ENCODE data around the gene FBXO22.
"Not testable (repeated sequence)": the region's sequence is repeated elsewhere in the genome, so short reads cannot be mapped to it uniquely, and the experiment has no call there.

The FBXO22 gene

DNA sequence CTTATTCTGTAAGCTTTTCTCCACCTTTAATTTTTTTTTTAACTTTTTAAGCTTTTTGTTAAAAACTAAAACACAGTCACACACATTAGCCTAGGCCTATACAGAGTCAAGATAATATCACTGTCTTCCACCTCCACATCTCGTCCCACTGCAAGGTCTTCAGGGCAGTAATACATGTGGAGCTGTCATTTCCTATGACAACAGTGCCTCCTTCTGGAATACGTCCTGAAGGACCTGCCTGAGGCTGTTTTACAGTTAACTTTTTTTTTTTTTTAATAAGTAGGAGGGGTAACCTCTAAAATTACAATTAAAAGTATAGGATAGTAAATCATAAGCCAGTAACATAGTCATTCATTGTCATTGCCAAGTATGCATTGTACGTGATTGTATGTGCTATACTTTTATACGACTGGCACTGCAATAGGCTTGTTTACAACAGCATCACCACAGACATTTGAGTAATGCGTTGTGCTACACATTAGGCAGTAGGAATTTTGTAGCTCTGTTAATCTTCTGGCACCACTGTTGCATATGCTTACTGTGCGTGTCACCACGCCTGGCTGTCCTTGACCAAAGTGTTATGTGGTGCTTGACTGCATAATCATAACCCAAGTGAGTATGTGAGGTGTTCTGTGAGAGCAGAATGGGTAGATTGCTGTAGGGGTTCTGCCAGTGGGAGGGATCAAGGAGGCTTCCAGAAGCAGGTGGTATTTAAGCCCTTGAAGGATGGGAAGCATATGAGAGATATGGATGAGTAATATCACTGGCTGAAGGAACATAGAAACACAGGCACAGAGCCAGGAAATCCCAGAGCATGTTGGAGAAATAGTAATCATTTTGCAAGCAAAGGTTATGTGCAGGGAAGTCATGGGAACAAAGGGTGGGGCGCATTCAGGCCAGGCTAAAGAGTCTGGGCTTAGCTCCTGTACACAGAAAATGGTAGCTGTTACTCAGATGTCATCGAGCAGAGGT is 18.3 kb downstream of the FBXO22 start:
- DNase-seq: no peak

DNA sequence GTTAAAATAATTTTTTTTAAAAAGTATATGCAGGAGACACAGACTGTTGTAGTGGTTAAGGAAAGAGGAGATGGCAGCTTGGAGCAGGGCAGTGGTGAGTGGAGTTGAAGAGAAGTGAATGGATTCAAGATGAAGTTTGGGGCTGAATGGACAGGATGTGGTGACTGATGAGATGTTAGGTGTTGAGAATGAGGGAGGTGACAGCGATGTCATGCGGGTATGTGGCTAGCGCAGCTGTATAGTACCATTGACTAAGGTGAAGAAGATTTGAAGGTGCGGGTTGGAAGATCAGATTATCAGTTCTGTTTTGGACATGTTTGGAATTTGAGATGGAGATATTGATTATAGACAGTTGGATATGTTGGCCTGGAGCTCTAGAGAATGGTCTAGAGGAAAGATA is 20.1 kb downstream of the FBXO22 start:
- DNase-seq: no peak

DNA sequence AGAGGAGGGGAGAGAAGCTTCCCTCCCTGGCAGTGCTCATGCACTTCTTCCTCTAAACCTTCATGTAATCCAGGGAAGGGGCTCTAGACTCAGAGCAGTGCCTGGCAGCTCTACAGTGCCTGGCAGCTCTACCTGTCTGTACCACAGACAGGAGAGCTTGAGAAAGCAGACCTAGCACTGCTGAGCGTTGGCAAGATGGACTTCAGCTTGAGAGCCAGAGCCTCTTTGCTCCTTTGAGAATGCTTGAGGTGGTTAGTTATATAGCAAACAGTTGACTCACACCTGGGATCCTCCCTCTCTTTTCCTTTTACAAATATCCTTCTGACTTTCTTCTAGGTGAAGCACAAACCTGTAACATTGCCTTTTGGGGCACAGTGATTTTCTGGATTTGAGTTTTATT is 20.9 kb downstream of the FBXO22 start:
- DNase-seq: no peak

DNA sequence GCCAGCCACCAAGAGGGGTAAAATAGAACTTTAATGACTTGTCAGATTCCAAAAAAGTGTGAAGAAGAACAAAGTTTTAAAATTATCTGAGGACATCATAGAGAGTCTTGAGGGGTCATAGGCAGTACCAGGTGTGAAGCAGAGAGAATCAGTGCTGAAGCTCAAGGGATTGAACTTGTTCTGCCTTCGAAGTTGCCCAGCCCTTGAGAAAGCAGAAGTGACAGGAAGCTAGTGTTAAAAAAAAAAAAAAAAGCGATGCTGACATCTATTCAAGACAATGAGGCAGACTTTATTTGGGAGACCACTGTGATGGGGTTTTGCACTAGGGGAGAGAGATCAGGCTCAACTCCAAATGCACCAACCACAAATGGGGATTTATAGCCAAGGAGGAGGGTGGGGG is 21.8 kb downstream of the FBXO22 start:
- no peak for DNase-seq

DNA sequence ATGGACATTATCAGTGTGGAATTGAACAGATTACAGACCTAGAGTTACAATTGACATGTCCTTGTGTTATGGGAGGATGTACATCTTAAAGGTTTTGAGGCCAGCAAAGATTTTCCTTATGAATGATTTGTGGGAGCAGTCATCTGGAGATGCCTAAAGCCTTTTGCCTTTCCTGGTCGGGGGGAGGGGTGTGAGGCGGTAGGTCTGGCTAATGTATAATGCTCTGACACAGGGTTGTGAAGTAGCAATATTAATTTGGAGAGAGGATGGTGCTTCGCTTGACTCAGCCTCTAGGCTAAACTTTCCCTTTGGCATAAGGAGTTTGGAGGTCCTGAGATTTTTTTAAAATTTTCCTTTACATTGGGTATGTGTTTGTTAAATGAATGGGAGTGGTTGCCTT is 23.3 kb downstream of the FBXO22 start:
- no peak for DNase-seq

DNA sequence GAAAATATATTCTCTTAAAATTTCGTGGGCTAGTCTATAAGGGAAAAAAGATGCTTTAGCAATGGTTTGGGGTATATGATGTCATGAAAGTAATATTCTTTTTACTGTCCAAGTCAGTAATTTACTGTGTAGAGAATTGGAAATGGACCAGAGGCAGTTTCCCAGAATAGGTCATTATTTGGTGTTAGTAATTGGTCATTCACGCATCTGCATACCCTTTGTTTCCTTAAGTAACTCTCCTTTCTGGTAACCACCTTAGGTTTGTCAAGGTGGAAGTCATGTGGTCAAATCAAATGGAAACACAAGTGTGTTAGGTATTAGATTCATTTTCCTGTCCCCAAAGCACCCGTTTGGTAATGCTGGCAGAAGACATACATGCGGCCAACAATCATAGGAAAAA is 23.9 kb downstream of the FBXO22 start:
- no peak for DNase-seq

DNA sequence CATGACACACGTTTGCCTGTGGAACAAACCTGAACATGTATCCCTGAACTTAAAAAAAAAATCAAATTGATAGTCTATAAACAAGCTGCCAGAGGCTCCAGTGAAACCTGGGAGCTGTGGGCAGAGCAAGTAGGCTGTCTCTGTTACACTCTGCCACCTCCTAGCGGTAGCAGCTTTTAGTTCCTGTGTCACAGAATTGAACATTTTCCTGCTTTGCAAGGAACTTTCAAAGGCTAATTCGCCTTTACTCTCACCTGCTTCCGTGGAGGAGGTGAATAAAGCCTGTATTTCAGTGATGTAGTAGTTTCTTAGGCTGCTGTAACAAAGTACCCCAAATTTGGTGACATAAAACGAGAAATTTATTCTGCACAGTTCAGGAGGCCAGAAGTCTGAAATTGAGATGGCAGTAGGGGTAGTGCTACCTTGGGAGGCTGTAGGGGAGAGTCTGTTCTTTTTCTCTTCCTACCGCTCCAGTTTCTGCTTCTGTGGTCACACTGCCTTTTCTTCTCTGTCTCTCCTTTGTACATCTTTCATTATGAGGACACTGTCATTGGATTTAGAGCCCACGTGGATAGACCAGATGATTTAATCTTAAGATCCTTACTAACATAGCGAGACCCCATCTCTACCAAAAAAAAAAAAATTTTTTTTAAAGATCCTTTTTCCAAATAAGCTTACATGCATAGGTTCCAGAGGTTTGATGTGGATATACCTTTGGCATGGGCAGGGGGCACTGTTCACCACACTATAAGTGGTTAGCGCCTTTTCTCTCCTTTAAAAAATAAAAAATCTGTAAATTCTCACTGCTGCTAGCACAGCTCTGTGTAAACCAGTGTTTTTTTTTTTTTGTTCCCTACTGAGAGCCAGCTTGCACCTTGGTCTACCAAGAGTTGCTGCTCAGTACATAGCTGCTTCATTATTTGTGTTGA is 25.3 kb downstream of the FBXO22 start:
- no peak for DNase-seq

DNA sequence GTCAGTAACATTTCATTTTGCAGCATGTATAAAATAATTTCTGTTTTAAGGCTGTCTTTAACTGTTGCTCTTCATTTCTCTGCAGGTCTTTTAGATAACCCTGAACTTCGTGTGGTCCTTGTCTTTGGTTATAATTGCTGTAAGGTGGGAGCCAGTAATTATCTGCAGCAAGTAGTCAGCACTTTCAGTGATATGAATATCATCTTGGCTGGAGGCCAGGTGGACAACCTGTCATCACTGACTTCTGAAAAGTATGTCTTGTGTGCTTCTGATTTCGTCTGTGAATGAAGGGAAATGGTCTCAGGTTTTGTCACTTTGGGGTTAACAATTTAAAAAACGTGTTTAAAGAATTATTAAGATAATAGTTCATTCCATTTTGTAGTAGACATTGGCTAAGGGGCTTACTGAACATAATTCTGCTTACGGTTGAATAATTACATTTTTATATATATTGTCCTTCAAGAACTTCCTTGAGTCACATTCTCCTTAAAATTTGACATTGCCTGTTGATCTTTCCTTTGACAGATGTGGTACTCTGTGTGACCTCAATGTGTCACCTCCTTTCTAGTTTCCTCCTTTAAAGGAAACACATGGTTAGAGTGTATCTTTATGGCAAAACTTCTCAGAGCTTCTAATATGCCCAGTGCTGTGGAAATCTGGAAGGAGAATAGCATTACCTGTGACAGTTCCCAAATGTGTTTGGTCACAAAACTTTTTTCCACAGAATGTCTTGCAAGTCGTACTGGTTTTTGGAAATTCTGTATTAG is 26.3 kb downstream of the FBXO22 start:
- DNase-seq: no peak

DNA sequence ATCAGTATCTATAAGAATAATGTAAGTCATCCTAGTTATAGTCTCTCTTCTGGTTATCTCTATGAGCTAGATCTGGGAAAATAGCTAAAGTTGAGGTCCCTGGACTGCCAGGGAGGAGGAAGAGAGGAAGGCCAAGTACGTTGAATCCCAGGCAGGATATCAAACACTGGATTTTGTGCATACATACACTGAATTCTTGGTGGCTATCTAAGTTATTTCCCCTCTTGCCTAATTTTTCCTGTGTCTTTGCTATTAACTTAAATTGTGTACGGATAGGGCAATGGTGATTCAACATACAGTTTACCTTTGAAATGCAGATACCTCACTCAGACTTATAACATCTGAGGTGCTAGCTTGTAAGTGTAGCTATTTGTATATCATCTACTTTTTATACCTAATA is 27.2 kb downstream of the FBXO22 start:
- no peak for DNase-seq

DNA sequence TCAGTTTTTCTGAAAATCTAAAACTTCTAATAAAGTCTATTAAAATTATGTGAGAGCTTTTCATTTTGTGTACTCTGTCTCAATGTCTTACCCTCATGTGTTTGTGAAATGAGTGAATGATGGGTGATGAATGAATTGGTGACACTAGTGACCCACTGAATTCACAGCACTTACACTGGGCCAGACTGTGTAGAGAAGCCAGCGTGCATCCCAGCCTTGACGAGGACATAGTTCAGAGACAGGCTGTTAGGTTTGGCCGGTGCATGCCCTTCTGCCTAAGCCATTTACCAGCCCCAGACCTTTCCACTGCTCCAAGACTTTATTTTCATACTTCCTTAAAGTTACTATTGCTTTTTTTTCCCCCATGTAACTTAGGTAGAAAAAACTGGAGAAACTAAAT is 38.8 kb downstream of the FBXO22 start:
- DNase-seq: no peak

DNA sequence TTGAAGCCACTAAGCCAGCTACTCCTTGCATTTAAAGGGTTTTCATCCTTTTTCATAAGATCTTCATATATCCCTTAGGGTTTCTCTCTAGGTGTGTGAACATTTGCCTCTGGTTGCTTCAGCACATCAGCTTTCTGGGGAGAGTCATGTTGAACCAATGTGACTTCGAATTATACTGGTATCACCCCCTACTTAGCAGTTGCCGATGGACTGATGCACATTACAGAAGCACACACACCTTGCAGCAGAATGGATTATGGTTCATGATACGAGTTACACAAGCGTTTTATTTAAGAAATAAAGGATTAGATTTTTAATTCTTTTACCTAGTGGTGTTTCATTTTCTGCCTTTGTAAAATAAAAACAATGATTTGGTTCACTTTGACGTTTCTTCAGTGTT is 39.6 kb downstream of the FBXO22 start:
- no peak for DNase-seq

DNA sequence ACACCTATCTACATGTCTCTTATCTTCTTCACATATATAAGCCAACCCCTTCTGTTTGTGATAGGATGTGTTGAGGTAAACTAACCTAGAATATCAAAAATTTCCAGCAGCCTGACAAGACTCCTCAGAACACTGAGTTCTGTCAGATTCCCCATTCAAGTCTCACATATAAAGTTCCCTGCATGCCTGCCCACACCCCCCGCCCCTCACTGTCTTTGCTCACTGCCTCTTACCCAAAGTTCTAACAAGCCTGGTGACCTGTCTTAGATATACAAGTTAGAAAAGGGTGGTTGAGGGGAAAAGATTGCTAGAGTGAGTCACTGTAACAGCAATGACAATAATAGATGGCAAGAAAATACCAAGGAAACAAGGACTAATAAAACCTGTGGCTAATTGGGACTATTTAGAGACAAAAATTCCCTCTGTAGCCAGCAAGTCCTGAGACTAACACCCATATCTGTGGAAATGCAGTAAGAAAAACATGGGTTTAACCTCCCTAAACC is 40.1 kb downstream of the FBXO22 start:
- no peak for DNase-seq

DNA sequence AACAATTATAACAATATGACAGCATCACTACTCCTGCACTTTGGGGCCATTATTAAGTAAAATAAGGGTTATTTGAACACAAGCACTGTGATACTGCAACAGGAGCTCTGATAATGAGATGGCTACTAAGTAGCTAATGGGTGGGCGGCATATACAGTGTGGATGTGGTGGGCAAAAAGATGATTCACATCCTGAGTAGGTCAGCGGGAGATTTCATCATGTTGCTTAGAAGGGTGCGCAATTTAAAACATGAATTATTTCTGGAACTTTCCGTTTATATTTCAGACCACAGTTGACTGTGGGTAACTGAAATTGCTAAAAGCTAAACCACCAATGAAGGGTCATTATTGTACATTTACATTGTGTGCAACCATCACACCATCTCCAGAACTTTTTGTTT is 42.3 kb downstream of the FBXO22 start:
- DNase-seq: no peak

DNA sequence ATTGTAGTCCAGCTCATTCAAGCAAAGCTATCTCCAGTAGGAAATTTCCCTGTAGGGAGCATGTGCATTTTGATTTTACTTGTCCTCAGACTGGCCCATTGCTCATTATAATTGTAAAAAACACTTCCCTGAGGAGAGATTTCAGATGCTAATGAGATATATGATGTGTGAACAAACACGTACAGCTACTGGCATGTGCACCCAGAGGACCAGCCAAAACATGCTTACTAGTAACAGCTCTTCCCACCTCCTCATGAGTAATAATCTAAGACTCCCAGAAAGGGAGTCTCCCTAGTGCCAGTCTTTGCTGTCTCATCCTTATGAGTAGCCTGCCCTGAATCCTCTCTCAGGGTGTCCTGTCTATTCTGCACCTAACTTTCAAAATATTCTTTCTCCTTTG is 43.4 kb downstream of the FBXO22 start:
- DNase-seq: no peak

DNA sequence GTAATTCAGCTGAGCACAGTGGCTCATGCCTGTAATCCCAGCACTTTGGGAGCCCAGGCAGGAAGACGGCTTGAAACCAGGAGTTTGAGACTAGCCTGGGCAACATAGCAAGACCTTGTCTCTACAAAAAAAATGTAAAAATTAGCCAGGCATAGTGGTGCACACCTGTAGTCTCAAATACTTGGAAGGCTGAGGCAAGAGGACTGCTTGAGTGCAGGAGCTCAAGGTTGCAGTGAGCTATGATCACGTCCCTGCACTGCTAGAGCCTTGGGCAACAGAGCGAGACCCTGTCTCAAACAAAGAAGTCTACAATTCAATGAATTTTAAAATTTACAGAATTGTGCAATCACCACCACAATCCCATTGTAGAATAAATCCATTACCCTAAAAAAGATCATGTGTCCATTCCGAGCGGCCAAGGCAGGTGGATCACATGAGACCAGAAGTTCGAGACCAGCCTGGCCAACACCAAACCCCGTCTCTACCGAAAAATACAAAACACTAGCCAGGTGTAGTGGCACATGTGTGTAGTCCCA is 45.2 kb downstream of the FBXO22 start:
- DNase-seq: no peak

DNA sequence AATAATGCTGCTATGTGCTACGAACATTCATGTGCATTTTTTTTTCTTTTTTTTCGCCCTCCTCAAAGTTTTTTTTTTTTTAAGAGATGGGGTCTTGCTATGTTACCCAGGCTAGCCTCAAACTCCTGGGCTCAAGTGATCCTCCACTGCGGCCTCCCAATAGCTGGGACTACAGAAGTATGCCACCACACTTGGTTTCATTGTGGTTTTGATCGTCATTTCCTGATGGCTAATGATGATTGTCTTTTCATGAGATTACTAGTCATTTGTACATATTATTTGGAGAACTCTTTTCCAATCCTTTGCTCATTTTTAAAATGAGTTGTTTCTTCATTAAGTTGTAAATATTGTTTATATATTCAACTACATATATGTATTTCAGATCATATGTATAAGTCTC is 48.8 kb downstream of the FBXO22 start:
- no peak for DNase-seq

DNA sequence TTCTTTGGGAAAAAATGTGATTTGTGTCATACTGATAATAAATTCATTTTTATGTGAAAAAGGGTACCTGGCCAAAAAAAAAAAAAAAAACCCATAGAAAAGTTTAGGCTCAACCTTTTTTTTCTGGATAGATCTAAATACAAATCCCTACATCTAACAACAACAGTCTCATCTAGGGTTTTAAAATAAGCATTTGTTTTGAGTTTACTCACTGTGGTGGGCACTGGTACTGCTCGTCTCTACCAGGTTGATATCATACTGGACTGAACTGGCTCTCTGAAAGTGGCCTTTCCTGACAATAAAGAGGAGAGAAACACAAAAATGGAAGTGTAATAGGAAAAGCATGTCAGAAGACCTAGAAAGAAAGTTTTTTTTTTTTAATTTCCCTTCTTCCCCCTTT is 52.0 kb downstream of the FBXO22 start:
- no peak for DNase-seq

DNA sequence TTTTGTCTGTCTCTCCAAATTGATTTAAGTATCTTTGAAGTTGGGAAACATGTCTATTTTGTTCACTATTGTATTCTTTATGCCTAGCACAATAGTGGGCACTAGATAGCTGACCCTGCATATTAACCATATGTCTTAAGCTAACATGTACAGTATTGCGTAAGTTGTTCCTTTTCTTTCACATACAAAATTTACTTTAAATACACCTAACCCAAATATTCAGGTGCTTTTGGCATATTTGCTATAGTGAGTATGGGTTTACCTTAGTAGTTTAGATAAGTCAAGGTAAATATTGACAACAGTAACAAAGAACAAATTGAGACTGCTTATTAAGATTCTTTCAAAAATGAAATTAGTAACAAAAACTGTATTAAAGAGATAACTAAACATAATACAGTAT is 57.7 kb downstream of the FBXO22 start:
- DNase-seq: no peak

DNA sequence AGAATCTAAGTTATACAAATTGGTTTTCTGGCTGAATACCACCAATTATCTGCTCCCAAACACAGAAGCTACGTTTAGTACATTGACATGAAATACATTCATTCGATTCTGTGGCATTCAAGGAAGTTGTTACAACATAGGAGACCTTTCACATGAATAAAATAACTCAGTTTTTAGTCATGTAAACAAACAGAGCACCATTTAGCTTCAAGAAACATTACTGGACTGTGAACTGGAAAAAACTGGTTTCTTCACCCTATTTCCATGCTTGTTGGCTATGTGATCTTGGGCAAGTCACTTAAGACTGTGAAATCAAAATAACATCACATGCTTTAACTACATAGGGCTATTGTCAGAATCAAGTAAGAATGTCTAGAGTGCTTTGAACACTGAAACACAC is 62.4 kb downstream of the FBXO22 start:
- no peak for DNase-seq

DNA sequence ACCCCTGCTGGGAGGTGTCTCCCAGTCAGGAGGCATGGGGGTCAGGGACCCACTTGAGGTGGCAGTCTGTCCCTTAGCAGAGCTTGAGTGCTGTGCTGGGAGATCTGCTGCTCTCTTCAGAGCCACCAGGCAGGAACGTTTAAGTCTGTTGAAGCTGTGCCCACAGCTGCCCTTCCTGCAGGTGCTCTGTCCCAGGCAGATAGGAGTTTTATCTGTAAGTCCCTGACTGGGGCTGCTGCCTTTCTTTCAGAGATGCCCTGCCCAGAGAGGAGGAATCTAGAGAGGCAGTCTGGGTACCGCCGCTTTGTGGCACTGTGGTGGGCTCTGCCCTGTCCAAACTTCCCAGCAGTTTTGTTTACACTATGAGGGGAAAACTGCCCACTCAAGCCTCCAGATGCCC is 73.1 kb downstream of the FBXO22 start:
- DNase-seq: not testable (repeated sequence)

DNA sequence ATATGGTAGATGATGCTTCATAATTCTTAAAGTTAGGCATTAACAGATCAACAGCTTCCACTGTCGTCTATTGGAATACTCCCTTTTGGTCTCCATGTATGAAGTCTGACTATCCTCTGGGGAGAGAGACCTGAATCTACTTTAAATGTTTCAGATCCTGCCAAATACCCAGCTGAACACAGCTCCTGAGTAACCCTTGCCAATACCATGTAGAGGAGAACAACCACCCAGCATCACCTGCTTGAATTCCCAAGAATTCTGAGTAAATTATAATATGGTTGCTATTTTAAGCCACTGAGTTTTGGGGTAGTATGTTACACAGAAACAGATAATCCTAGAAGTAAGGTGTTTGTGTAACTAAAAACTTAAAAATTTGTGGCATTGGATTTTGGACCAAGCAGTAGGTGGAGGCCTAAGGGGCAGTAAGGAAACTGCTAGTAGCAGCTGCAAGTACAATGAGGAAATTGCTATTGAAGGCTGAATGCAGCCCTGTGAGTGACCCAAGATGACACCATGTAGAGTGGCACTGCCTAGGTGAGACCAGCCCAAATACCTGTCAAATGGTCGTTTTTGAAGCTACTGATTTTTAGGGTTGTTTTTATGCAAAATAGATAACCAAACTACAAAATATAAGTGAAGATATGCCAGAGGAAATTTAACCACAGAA is 77.6 kb downstream of the FBXO22 start:
- no peak for DNase-seq

DNA sequence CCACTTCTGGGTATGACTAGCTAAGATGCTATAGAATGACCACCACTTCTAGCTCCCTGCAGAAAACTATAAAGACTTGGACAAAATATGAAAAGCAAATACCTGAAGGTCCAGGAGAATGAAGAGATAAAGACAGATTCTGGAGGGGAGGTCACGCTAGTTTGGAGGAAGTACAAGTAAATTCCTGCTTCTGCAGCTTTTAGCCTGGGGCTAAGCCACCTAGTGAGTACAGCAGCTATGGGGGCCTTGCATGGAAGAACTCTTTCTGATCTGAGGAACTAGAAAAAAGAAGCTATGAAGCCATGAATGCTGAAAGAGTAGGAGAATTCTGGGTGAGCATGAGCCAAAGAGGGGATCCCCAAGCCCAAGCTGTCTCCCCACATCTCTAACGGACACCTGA is 78.8 kb downstream of the FBXO22 start:
- no peak for DNase-seq
